HG03575 (cell line): ENCODE measurements around the gene PTGFRN.

ENCODE experiments used
- ATAC-seq: cut with Tn5 transposase; IDR thresholded peaks from one replicate; pipeline ENCODE4 v1.9.1; 2021; ENCODE audit not compliant: unreplicated experiment, insufficient number of reproducible peaks, low FRiP score; ENCODE audit errors: extremely low read depth

The PTGFRN gene

GRCh38 chr1:116882866-116883265 is 26.9 kb upstream of the PTGFRN start:
- ATAC-seq: no peak

- ATAC-seq: no peak
Observed at GRCh38 chr1:116886291-116886878, 23.3 kb upstream of the PTGFRN start.

DNA sequence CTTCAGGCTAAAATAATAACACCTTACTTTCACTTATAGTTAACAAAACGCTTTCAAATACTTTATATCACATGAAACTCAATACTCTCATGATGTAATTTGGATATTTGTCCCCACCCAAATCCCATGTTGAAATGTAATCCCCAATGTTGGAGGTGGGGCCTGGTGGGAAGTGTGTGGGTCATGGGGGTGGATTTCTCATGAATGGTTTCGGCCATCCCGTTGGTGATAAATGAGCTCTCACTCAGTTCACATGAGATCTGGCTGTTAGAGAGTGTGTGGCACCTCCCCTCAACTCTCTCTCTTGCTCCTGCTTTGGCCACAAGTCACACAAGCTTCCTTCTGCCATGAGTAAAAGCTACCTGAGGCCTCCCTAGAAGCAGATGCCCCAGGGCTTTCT is 22.5 kb upstream of the PTGFRN start:
- no peak for ATAC-seq

DNA sequence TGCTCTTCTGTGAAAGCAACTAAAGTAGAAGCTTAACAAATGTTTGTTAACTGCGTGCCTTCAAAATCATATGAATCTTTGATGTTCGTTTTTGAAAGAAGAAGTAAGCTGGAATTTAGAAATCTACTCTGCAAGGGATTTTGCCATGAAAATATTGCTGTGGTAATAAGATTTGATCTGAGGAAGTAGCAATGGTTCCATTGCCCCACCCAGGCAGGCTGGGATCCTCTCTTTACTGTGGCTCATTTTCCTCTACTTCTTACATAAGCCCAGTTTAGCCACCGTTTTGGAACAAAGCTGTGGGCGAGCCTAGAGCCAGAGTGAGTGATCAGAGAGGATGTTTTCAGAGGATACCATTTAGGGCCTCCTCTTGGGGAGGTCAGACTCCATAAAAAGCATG is 20.3 kb upstream of the PTGFRN start:
- ATAC-seq: no peak

DNA sequence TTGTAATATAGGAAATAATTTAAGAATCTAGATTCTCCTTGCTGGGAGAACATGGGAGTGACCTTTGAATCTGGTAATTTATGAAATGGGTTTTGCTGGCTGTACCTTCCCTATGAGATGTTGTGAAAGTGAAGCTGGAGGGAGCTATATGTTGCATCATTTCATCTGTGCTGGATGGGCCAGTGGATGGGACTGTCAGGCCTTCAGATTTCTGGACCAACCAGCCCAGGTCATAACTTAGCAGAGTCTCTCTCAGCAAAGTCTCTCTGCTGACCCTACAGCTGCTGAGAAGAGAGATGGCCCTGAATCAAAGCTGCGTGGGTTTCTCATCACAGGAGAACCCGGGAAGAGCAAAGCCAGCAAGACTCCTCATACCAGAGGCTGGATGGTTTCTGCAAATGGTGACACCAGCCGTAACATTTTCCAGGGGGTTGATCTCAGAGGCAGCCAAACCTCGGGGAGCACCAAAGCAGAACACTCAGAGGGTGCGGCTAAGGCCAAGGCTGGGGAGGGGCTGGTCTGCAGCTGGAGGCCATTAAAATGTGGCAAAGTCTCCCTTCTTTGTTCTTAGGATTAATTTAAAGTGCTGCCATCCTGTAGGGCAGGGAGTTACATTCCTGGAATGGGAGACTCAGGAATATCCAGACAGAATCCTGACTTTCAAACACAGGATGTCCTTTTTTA is 18.2 kb upstream of the PTGFRN start:
- no peak for ATAC-seq

GRCh38 chr1:116895073-116895472 is 14.6 kb upstream of the PTGFRN start:
- no peak for ATAC-seq

DNA sequence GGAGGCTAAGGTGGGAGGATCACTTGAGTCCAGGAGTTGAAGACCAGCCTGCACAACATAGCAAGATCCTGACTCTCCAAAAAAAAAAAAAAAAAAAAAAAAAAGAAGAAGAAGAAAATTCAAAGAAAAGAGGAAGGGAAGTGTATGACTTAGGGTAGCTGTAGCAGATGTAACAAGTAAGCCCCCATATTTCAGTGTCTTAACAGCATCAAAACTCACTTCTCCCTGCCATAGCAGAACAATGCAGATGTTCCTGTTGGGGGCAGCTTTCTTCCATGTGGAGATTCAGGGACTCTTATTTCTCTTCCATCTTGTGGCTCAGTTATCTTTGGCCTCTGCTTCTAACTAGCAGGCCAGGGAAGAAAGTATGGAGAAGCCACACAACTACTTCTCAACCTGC is 10.2 kb upstream of the PTGFRN start:
- ATAC-seq: no peak

DNA sequence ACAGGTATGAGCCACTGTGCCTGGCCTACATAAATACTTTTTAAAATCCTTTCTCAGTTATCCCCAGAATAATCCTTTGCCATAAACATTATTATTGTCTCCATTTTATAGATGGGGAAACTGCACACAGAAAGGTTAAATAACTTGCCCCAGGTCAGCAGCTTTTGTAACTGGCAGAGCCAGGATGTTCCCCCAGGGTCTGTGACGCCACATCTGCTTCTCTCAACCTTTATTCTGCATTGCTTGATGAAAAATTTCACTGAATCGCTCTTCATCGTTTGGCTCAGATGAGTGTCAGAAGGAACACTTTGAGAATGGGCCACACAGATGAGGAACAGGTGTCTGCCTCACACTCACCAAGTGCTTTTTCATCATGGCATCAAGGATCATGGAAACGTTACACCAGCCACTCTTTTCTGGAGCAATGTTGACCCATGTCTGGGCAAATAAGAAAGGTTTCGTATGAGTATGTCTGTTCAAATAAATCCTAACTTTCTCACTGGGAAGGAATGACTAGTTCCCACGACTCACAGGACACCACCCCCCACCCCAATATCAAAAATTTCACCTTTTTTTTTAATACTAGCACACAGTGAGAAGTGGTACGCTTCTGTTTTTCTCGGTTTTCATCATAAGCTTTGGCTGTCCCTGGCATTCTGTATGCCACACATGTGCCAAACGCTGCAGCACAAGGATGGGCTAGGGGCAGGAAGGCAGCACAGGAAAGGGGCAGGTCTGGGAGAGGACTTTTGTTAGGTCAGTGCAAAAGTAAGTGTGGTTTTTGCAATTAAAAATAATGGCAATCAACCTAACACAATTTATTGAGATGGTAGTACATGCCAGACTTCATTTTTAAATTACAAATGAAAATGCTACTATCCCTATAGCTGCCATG is 9.0 kb upstream of the PTGFRN start:
- no peak for ATAC-seq

DNA sequence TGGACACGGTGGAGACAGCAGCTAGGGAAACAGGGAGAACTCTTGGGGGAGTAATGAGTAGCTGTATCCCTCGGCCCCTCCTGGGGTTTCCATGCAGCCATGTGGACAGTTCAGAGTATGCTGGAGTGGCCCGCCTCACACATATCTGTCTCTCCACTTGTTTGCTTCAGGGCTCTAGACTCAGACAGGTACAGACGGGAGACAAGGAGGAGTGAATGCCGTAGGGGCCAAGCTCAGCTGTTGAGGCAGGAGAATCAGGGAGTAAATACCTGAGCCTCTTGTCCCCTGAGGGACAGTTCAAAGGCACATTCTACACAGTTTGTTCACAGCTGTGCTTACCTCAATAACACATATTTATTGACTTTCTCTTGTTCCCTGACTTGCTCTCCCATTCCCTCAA is 7.7 kb upstream of the PTGFRN start:
- ATAC-seq: no peak

DNA sequence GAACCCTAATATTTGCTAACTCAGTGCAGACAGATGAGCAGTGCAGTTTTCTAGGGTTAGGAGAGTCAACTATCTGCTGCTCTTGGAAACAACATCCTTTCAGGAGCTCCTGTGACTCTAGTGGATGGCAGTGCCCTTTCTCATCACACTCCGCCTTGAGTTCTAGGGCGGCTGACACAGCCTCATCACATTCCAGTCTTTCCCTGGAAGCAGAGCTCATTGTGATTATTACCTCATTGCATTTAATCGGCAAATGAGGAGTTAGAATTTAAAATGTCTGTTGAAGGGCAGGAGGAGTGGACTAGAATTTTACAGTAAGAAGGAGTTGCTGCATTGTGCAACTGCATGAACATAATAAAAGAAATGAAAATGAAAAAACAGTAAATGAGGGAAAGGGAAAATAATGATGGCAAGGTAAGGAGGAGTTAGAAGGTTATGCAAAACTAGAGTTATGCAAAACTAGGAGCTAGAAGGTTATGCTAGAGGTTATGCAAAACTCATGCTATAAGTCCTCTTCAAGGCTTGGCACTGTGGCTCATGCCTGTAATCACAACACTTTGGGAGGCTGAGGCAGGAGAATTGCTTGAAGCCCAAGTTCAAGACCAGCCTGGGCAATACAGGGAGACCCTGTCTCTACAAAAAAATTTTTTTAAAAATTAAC is 6.9 kb upstream of the PTGFRN start:
- no peak for ATAC-seq

DNA sequence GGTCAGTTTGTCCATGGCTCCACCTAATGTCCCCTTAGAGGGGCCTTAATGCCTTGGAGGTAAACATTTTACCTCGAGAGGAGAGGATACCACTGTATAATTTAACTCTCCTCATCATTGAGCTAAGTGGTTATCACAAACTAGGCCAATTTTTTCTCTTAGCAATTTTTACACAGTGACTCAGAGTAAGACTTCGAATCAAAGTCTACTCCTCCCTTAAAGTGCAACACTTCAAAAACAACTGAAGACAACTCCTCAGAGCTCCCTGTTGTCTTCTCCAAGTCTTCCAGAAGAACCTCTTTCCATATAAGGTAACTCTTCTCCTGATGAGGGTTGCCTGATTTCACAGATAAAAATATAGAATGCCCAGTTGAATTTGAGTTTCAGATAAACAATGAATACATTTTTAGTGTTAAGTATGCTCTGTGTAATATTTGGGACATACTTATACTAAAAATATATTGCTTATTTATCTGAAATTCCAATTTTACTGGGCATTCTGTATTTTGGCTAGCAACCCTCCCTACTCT is 4.9 kb upstream of the PTGFRN start:
- ATAC-seq: no peak

GRCh38 chr1:116906812-116907211 is 2.9 kb upstream of the PTGFRN start:
- no peak for ATAC-seq

GRCh38 chr1:116907351-116907750 is 2.4 kb upstream of the PTGFRN start:
- ATAC-seq: no peak

DNA sequence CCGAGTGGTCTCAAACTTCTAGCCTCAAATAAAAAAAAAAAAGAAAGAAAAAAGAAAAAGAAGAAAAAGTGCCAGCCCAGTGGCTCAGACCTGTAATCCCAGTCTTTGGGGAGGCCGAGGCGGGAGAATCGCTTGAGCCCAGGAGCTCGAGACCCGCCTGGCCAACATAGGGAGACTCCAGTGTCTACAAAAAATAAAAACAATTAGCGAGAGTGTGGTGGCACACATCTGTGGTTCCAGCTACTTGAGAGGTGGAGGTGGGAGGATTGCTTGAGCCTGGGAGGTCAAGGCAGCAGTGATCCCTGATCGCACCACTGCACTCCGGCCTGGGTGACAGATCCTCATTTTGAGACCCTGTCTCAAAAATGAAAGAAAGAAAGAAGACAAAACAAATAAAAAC is 1.4 kb upstream of the PTGFRN start:
- ATAC-seq: no peak

DNA sequence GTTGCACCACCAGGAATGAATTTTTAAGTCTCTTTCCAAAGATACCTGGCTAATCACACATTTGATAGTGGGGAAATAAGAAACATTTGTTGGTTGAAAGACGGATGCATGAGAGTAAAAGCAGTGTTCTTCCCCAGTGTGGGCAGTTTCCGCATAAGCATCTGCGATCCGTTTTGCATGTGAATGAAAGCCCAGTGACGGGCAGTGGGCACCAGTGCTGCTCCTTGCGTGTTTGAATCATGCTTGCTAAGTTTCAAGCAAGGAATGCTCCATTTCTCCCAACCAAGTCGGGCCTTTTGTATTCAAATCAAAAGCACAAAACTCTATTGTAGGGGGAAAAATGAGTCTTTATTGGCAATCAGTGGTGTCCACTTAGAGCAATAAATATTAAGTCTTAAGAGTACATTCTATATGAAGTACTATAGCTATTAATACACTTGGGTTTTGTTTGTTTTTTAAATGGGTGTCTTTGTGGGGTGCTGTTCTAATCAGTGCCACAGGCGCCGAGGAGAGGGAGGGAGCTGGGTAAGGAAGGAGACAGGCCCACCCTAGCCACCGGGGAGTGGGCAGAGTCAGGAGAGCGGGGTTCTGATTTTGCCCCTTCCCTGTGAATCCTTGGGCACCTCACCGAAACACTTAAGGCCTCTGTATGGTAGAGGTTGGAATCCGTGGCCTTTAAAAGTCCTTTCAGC is 750 bp upstream of the PTGFRN start:
- ATAC-seq: no peak

GRCh38 chr1:116910379-116911187 is 867 bp downstream of the PTGFRN start:
- ATAC-seq: no peak

- no peak for ATAC-seq
Observed at GRCh38 chr1:116911188-116911553, 1.5 kb downstream of the PTGFRN start.

DNA sequence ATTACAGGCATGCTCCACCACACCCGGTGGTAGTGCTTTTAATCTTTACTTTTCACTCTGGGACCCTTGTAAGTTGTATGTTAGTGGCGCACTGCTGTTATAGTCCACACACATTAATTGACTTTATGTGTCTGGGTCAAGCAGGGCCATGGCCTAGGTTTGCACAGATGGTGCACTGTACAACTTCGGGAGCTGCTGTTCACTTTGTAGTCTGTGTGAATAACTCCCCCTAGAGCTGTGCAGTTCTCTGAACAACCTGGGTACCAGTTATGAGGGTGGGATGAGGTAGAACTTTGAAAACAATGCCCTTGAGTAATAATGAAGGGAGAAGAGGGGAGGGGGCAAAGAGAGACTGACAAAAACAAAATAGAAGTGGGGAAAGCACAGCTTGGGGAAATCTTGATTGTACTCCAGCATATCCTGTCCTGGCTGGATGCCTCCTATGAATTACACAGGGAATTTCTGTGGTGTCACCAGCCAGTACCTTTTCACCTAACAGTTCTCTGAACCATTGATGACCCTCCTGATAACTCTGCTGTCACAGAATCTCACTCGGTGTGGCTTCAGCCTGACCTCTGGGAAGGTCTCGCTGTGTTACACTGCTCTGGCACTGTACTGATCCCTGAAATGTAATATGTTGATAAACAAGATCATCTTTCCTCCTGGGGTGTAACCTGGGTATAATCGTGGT is 2.2 kb downstream of the PTGFRN start:
- ATAC-seq: no peak
